Measurements from ENCODE around the gene PLB1.

The PLB1 gene

GRCh38 chr2:28622101-28622499 lies 126.2 kb downstream of the PLB1 start:
- no peak overlapping the region for H3K4me3 ChIP-seq (ENCODE audit: low read length)
- TF ChIP-seq, protein P1, sequence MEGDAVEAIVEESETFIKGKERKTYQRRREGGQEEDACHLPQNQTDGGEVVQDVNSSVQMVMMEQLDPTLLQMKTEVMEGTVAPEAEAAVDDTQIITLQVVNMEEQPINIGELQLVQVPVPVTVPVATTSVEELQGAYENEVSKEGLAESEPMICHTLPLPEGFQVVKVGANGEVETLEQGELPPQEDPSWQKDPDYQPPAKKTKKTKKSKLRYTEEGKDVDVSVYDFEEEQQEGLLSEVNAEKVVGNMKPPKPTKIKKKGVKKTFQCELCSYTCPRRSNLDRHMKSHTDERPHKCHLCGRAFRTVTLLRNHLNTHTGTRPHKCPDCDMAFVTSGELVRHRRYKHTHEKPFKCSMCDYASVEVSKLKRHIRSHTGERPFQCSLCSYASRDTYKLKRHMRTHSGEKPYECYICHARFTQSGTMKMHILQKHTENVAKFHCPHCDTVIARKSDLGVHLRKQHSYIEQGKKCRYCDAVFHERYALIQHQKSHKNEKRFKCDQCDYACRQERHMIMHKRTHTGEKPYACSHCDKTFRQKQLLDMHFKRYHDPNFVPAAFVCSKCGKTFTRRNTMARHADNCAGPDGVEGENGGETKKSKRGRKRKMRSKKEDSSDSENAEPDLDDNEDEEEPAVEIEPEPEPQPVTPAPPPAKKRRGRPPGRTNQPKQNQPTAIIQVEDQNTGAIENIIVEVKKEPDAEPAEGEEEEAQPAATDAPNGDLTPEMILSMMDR (conservative IDR thresholded peaks at IDR 0.05; ENCODE audit: low read depth, low read length): no peak
- no peak for DNase-seq (ENCODE audit: low read depth)

DNA sequence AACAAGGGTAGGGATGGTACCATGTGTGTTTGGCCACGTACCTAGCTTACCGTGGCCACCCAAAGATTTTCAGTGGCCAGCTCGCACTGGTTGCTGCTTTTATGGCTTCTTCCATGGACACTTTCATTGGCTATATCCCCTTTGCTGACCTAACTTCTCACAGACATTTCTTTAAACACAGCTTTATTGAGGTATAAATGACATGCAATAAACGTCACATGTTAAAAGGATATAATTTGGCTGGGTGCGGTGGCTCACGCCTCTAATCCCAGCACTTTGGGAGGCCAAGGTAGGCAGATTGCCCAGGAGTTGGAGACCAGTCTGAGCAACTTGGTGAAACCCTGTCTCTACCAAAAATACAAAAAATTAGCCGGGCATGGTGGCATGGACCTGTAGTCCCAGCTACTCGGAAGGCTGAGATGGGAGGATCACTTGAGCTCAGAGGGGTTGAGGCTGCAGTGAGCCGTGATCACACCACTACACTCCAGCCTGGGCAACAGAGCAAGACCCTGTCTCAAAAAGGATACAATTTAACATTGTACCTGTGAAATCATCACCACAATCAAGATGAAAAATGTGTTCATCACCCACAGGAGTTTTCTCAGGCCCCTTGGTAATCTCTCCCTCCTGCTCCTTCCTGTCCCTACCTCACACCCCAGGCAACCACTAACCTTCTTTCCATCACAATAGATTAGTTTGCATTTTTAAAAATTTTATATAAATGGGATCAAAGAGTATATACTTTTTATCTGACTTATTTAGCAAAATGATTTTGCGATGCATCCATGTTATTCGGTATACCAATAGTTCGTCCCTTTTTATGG lies 127.9 kb downstream of the PLB1 start:
- TF ChIP-seq, protein P1 (conservative IDR thresholded peaks at IDR 0.05; ENCODE audit: low read depth, low read length): no peak
- H3K4me3 ChIP-seq (ENCODE audit: low read length): no peak overlapping the region
- DNase-seq (ENCODE audit: low read depth): no peak

GRCh38 chr2:28624436-28624792 lies 128.6 kb downstream of the PLB1 start:
- TF ChIP-seq, protein P1 (conservative IDR thresholded peaks at IDR 0.05; ENCODE audit: low read depth, low read length): no peak
- DNase-seq (ENCODE audit: low read depth): no peak
- H3K4me3 ChIP-seq (ENCODE audit: low read length): no peak overlapping the region

DNA sequence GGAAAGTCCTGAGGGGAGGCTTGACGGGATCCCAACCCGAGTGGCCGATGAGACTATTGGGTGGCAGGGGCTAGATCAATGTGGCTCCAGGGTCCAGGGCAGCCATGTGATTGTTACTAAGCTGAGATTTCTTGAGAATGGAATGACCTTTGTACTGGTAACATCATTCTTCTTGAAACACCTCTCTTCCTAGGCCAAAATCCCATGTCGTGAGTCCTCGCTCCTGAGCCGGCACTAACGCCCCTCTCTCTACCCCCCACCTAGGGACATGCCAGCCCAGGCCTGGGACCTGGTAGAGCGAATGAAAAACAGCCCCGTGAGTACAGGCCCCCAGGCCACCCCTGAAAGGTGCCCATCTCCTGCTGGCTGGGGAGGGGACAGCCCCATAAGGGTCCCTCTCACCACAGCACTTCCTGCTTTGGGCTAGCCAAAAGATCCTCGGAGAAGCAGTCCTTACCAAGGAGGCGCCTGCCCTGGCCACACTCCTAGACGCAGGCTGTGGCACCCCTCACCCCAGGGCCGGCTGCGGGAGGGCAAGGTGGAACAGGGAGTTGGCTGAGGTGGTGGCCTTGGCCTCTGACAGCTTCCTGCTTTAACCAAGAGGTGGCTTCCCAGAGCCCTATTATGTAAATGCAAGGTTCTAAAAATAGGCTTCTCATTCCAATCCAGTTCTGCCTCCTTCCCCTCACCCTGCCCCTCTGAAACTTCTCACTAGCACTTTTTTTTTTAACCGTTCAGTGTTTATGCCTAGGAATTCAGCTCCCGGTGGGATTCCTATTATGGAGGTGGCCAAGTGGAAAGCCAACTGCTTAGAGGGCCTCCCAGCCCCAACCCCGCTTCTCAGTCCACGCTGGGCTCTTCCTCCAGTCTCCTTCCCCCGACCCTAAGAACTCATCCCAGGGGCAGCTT lies 129.2 kb downstream of the PLB1 start:
- no peak for DNase-seq (ENCODE audit: low read depth)
- no peak overlapping the region for H3K4me3 ChIP-seq (ENCODE audit: low read length)
- TF ChIP-seq, protein P1 (conservative IDR thresholded peaks at IDR 0.05; ENCODE audit: low read depth, low read length): peak; percentile 18

DNA sequence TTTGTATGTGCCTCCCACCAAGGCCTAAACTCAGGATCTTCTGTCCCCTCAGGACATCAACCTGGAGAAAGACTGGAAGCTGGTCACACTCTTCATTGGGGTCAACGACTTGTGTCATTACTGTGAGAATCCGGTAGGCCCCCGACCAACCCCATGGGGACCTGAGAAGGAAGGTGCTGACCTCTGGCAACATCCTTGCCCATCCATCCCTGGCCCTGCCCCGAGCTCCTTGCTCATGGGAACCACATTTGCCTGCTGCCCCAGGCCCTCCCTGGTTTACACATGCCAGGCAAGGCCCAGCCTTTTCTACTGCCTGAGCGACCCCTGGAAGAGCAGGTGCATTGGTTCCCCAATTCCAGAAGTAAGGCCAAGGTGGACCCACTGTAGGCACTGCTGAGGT lies 130.5 kb downstream of the PLB1 start:
- TF ChIP-seq, protein P1 (conservative IDR thresholded peaks at IDR 0.05; ENCODE audit: low read depth, low read length): no peak
- no peak for DNase-seq (ENCODE audit: low read depth)
- no peak overlapping the region for H3K4me3 ChIP-seq (ENCODE audit: low read length)

- H3K4me3 ChIP-seq (ENCODE audit: low read length): no peak overlapping the region
- no peak for DNase-seq (ENCODE audit: low read depth)
- TF ChIP-seq, protein P1 (conservative IDR thresholded peaks at IDR 0.05; ENCODE audit: low read depth, low read length): no peak
Observed at GRCh38 chr2:28626891-28627421, 131.1 kb downstream of the PLB1 start.

Measured in retinal pigment epithelial cell (primary cell).